Measurements from ENCODE around the gene CYP1A1.
A peak's percentile ranks its signal among the peaks of the same experiment; 100 is the strongest.

CYP1A1 gene

GRCh38 chr15:74695597-74696397 lies 29.5 kb downstream of the CYP1A1 start, which contains the start of gene EDC3:
Gene EDC3 (minus strand): TSS chr15:74696024. CDS start chr15:74675124, 20,900 bp downstream.
- TF ChIP-seq CTCF (IDR thresholded peaks at IDR 0.05; ENCODE audit: low read depth, low read length): no peak
- H3K4me3 ChIP-seq (replicated peaks in 1 of 2; ENCODE audit: low read depth in 2 of 2, low read length in 2 of 2): peak within 1 kb of the TSS; percentile 93 to 95
- peak; percentile 80 to 82 for DNase-seq (ENCODE audit: low read depth in 2 of 2)

- TF ChIP-seq CTCF (IDR thresholded peaks at IDR 0.05; ENCODE audit: low read depth, low read length): no peak
- no peak overlapping the region for H3K4me3 ChIP-seq (replicated peaks in 1 of 2; ENCODE audit: low read depth in 2 of 2, low read length in 2 of 2)
- DNase-seq (ENCODE audit: low read depth in 2 of 2): no peak
Measured at GRCh38 chr15:74692327-74692726, 33.0 kb downstream of the CYP1A1 start.

- DNase-seq (ENCODE audit: low read depth in 2 of 2): no peak
- no peak for TF ChIP-seq CTCF (IDR thresholded peaks at IDR 0.05; ENCODE audit: low read depth, low read length)
Measured at GRCh38 chr15:74683758-74684157, 41.6 kb downstream of the CYP1A1 start.

GRCh38 chr15:74682954-74683353 lies 42.4 kb downstream of the CYP1A1 start:
- no peak overlapping the region for H3K4me3 ChIP-seq (replicated peaks in 1 of 2; ENCODE audit: low read depth in 2 of 2, low read length in 2 of 2)
- TF ChIP-seq CTCF (IDR thresholded peaks at IDR 0.05; ENCODE audit: low read depth, low read length): no peak

More at GRCh38 chr15:74683758-74684157, 41.6 kb downstream of the CYP1A1 start:
- no peak overlapping the region for H3K4me3 ChIP-seq (replicated peaks in 1 of 2; ENCODE audit: low read depth in 2 of 2, low read length in 2 of 2)

GRCh38 chr15:74680456-74680855 lies 44.9 kb downstream of the CYP1A1 start:
- DNase-seq (ENCODE audit: low read depth in 2 of 2): peak in 1 of 2 donors; percentile 12
- no peak for TF ChIP-seq CTCF (IDR thresholded peaks at IDR 0.05; ENCODE audit: low read depth, low read length)
- no peak overlapping the region for H3K4me3 ChIP-seq (replicated peaks in 1 of 2; ENCODE audit: low read depth in 2 of 2, low read length in 2 of 2)

More at GRCh38 chr15:74682954-74683353, 42.4 kb downstream of the CYP1A1 start:
- no peak for DNase-seq (ENCODE audit: low read depth in 2 of 2)

GRCh38 chr15:74676801-74677200 lies 48.5 kb downstream of the CYP1A1 start:
- no peak for DNase-seq (ENCODE audit: low read depth in 2 of 2)
- no peak overlapping the region for H3K4me3 ChIP-seq (replicated peaks in 1 of 2; ENCODE audit: low read depth in 2 of 2, low read length in 2 of 2)
- TF ChIP-seq CTCF (IDR thresholded peaks at IDR 0.05; ENCODE audit: low read depth, low read length): no peak

Data from cardiac fibroblast (primary cell).